Nephron (organoid): ENCODE data around the gene PERP.

Experiments
- H3K27ac Mint-ChIP-seq, 3 experiments: 2 replicates each; pipeline ENCODE4 v1.8.0; 2020; ENCODE audit warnings: mixed read lengths in 3 of 3, mild to moderate bottlenecking in 2 of 3, moderate library complexity in 1 of 3
- H3K27me3 Mint-ChIP-seq: 2 replicates; pipeline ENCODE4 v1.8.0; 2021; ENCODE audit warnings: low read depth, mild to moderate bottlenecking, moderate library complexity, mixed read lengths
- H3K36me3 Mint-ChIP-seq: 2 replicates; pipeline ENCODE4 v1.8.0; 2020; ENCODE audit warnings: low read depth, mixed read lengths
- H3K4me1 Mint-ChIP-seq: 2 replicates; pipeline ENCODE4 v1.8.0; 2020; ENCODE audit warnings: mixed read lengths
- H3K4me3 Mint-ChIP-seq, 3 experiments: 2 replicates each; pipeline ENCODE4 v1.8.0; 2020; ENCODE audit warnings: mild to moderate bottlenecking in 3 of 3, mixed read lengths in 3 of 3, moderate library complexity in 2 of 3
- H3K9me3 Mint-ChIP-seq: 2 replicates; pipeline ENCODE4 v1.8.0; 2020; ENCODE audit warnings: mixed read lengths
- CTCF ChIP-seq, 3 experiments: fragments of 200-600 bp; sonication (generic); IDR thresholded peaks; one replicate each; pipeline ENCODE4 v1.5.0; 2021; ENCODE audit warnings: antibody characterized with exemption in 3 of 3; ENCODE audit not compliant: unreplicated experiment in 3 of 3

Gene PERP

GRCh38 chr6:138054982-138055381 is 52.2 kb downstream of the PERP start:
- no peak for TF ChIP-seq CTCF (IDR thresholded peaks at IDR 0.05; ENCODE audit: unreplicated experiment in 3 of 3)
- Mint-ChIP-seq H3K36me3 (no peaks in the 10 kb centered on the region), H3K4me1 (no peaks in the 10 kb centered on the region), H3K27ac (no peak overlapping the region), H3K9me3 (peaks cover 45% of the 10 kb centered on the region), H3K27me3 (no peaks in the 10 kb centered on the region), H3K4me3 (no peak overlapping the region)

- H3K27ac Mint-ChIP-seq, result no peak overlapping the region
- TF ChIP-seq CTCF (IDR thresholded peaks at IDR 0.05; ENCODE audit: unreplicated experiment in 3 of 3), result no peak
- no peaks in the 10 kb centered on the region for H3K36me3 Mint-ChIP-seq
- peaks cover 39% of the 10 kb centered on the region for H3K9me3 Mint-ChIP-seq
- no peaks in the 10 kb centered on the region for H3K4me1 Mint-ChIP-seq
- H3K27me3 Mint-ChIP-seq, result no peaks in the 10 kb centered on the region
- no peak overlapping the region for H3K4me3 Mint-ChIP-seq
These were observed 54.4 kb downstream of the PERP start for GRCh38 chr6:138052783-138053182.

- Mint-ChIP-seq H3K4me3 (no peak overlapping the region), H3K4me1 (no peaks in the 10 kb centered on the region), H3K36me3 (no peaks in the 10 kb centered on the region), H3K9me3 (peaks cover 10% of the 10 kb centered on the region), H3K27ac (no peak overlapping the region), H3K27me3 (no peaks in the 10 kb centered on the region)
- TF ChIP-seq CTCF (IDR thresholded peaks at IDR 0.05; ENCODE audit: unreplicated experiment in 3 of 3), result no peak
These were observed 62.2 kb downstream of the PERP start for GRCh38 chr6:138044972-138045371.

GRCh38 chr6:138044458-138044857 is 62.8 kb downstream of the PERP start:
- Mint-ChIP-seq H3K4me3 (no peak overlapping the region), H3K36me3 (no peaks in the 10 kb centered on the region), H3K27me3 (no peaks in the 10 kb centered on the region), H3K4me1 (no peaks in the 10 kb centered on the region), H3K9me3 (peaks cover 10% of the 10 kb centered on the region), H3K27ac (no peak overlapping the region)
- TF ChIP-seq CTCF (IDR thresholded peaks at IDR 0.05; ENCODE audit: unreplicated experiment in 3 of 3), result no peak
